LoVo (cell line): ENCODE data around the gene BGN.

ENCODE experiments used
- DNase-seq: peaks from one replicate; pipeline ENCODE4 v3.0.0-alpha.2; 2016; ENCODE audit warnings: low spot score

Gene BGN

DNA sequence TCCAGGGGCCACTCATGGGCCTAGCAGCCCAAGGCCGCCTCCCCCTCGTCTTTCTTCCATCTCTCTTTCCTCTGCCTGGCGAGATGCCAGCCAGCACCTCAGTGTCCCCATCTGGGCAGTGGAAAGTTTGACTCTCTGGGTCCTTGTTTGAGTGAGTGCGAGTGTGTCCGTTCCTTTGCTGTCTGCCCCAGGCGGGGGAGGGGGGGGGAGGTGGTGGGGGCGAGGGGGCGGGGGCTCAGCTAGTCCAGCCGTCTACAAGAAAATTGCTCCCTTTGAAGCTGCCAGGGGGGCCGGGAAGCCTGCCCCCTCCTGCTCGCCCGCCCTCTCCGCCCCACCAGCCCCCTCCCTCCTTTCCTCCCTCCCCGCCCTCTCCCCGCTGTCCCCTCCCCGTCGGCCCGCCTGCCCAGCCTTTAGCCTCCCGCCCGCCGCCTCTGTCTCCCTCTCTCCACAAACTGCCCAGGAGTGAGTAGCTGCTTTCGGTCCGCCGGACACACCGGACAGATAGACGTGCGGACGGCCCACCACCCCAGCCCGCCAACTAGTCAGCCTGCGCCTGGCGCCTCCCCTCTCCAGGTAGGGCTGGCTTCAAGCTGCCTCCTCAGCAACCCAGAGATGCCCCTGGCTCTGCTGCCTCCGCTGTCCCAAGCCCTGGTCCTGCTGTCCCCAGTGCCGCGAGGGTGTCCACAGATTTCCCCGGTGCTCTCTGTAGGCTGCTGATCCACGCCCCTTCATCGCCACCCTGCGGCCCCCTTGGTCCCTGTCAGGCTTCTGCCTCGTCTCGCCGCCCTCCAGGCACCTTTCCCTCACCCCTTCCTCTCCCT, at the start of gene BGN:
BGN (plus strand) TSS at position 440 of the 821 bp plus-strand sequence. CDS start 9,652 bp downstream, outside the sequence.
- no peak for DNase-seq

DNA sequence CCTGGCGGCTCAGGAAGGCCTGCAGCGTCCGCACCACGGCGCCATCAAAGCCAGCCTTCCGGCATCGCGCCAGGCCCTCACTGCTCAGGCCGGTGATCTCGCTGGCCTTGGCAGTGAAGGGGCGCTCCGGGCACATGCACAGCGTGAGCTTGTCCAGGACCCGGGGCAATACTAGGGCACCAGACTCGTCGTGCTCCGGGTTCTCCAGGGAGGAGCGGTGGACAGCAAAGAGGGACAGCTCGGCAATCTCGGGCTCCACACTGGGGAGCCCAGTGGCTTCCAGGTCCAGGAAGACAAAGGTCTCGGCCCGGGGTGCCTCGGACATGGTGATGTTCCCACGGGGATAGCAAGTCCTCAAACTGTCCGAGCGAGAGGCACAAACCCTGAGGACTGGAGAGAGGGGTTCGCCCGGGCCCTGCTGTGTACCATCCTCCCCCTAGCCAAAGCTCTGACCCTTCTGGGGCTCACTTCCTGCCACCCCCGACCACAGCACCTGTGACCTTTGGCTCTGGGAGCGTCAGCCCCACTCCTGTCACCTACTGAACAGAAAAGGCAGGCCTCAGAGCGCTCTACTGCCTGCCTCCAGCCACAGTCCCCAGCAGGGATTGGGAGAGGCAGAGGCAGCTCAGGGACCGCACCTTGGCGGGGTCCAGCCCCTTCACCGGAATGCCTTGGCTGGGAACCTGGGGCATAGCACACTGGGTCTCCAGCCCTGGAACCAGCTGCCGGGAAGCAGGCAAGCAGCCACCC, 49.5 kb upstream of the BGN start:
- no peak for DNase-seq

DNA sequence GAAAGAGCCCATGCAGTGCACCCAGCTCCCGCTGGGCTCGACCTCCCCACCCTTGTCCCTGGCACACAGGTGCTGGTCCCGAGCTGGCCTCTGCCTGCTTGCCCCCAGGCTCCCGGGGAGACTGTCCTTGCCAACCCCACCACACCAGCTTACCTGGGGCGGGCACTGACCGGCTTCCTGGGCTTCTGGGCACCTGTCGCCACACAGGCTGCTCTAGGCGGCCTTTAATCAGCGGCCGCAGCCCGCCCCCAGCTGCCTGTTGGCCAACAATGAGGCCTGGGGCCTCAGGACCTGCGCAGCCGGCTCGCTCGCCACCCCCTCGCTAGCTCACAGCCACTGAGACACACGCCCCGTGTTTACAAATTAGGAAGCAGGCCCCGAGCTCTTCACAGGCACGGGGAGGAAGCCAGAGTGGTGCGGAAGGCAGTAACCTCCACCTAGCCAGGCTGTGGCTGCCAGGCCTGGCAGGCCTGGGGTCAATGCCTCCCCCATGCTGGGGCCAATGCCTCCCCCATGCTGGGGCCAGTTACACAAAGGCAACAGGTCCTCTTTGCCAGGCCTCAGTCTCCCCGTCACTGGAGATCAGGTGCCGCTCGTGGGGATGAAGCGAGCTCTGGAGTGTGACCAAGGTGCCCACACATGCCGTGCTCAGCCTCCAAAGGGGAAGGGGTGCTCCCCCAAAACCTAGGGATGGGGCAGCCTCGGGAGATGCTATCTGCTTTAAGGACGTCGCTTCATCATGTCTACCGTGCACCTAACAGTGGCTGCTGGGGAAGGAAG, 48.7 kb upstream of the BGN start, which contains the start of gene TREX2:
TREX2 (minus strand) TSS at position 201 of the 780 bp plus-strand sequence. CDS start 626 bp downstream, outside the sequence.
- no peak for DNase-seq

GRCh38 chrX:153446636-153446936, 48.2 kb upstream of the BGN start:
- no peak for DNase-seq

- no peak for DNase-seq
Measured at GRCh38 chrX:153446950-153447580, 47.7 kb upstream of the BGN start.

DNA sequence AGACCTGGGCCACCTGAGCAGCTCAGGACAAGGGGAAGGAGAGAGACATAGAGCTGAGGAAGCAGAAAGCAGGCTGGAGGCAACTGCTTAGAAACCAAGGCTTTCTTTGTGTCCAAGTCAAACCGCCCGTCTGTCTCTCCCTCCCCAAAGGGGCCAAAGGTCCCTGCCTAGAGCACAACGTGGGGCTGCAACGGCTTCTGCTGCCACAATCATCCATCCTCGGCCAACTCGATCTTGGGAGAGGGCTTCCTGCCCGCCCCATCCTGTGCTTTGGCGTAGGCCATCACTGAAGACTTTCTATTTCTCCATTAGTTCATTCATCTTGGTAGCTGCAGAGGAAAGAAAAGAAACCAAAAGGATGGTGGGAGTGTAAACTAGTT, 47.2 kb upstream of the BGN start:
- no peak for DNase-seq

DNA sequence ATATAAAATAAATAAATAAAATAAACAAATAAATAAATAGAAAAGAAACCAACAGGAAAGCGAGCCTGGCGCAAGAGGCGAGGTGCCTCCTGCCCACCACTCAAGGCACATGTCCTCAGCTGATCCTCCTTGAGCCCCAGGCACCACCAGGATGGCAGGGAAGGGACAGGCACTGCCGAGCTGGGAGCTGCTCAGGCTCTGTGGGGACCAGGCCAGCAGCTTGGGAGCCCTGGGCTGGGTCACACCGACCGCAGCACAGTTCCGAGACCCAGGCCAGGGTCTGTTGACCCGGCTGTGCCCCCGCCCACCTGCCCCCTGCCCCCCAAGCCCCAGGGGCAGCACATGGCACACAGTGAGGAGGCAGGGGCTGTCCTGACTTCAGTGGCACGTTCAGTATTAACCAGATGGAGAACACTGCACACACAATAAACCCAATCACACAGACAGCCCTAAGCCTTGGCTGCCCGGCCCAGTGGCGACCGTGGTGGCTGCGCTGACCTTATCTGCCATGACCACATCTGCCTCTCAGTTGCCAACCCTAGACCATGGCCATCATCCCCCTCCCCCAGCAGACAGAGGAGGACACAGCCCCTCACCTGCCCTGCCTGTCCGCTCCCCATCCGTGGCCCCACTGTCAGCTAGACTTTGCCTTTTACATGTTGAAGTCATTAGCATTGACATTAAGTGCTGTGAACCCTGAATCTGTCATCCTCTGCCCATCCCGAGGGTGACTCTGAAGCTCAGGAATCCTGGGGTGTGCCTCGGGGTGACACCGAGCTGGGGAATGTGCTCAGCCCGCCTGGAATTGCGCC, 46.0 kb upstream of the BGN start:
- DNase-seq = no peak

- DNase-seq = no peak
Measured at GRCh38 chrX:153449368-153450113, 45.2 kb upstream of the BGN start.

DNA sequence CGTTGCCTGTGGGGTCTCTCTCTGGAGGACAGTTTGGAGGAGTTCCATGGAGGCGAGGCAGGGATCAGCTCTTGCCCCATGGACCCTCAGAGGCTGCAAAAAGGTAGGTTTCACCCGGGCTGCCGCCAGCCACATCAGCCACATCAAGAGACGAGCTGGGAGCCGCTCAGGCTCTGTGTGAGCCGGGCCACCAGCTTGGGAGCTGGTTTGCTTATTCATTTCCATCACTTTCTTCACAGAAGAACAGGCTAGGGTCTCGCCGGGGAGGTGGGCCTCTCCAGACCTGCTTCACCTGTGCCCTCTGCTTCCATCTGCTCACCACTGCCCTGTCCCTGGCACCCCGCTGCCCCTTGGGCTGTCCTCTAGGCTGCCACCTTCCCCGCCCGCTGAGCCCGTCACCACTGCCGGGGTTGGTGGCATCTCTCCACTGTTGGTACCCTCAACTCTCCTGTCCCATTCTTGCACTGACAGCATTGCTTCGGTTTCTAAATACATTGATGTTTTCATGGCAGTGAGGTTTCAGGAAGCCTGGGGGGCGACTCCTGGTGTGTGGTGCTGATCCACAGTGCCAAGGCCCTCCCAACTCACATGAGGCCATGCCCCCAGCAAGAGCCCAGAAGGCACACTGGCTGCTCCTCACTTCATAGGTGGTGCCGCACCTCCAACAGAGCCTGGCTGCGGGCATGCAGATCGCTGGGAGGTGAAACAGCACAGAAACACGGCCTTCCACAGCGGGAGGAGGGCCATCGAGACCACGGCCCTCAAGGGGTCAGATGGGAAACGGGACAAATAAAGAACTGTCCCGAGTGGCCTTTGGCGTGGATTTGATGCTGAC, 44.4 kb upstream of the BGN start:
- DNase-seq = no peak

- DNase-seq = no peak
Measured at GRCh38 chrX:153450949-153451277, 43.9 kb upstream of the BGN start.

GRCh38 chrX:153454901-153455550, 39.8 kb upstream of the BGN start:
- DNase-seq = no peak

GRCh38 chrX:153455571-153455970, 39.2 kb upstream of the BGN start:
- no peak for DNase-seq

- DNase-seq = no peak
Measured at GRCh38 chrX:153456161-153456560, 38.6 kb upstream of the BGN start.

- DNase-seq = no peak
Measured at GRCh38 chrX:153456704-153457103, 38.1 kb upstream of the BGN start.

DNA sequence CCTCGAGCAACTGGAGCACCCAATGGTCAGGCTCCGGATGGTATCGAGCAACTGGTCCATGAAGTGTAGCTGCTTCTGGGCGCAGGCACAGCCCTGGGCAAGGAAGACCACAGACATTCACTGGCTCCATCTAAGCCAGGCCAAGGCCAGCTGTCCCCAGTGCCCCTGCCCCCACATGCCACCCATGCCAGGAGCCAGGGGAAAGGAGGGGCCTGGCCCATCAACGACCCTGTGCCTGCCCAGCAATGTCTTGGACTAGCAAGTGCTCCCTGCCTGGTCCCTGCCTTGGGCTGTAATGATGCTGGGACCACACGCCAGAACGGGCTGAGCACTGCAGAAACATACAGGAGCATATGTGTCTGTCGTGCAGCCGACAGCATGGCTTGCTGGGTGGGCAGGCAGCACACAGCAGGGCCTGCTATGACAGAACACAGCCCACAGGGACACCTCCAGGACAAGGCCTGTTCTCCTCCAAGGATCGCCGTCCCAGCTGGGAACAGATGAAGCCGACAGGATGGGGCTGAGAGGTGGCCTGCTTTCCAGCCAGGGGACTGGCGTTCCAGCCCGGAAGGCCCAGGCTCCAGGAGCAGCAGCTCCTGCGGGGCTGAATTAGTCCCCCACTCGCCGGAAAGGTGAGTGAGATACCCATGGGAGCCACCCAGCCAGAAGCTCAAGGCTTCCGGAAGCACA, 37.5 kb upstream of the BGN start:
- DNase-seq = no peak

DNA sequence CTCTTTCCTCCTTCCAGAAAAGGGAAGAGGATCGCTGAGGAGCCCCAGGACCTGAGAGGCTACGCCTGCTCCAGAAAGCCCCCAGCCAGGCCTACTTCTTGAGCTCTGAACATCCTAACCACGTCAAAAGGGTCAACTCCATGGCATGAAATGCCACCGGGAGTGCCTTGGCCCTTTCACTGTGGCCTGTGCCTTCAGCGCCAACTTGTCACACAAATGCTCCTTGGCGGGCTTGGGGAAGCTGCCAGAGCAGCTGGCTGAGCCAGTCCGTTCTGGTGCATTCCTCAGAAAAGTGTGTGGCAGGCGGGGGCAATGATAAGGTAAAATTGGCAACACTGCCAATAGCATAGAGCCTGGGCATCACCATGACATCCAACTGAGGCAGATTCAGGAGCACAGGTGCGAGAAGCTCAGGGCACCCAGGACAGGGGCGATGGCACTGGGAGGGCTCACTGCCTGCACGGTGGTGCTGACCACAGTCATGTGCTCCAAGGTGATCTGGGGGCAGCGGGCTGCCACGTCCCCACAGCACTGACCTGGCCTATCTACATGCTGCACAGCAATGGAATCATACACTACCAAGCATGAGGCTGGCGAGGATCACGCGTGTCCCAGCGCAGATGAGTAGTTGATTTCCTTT, 36.8 kb upstream of the BGN start:
- no peak for DNase-seq

- DNase-seq = no peak
Measured at GRCh38 chrX:153458476-153458875, 36.3 kb upstream of the BGN start.

GRCh38 chrX:153459986-153460385, 34.8 kb upstream of the BGN start:
- DNase-seq = no peak
